Endothelial cell (in vitro differentiated cells): Measurements from ENCODE around the gene RTN4R. TPM values are rescaled to one million over a fixed set of nuclear protein-coding genes. Genes with fewer than 3 reads are reported as not detected.
A peak's percentile ranks its signal among the peaks of the same experiment; 100 is the strongest.

ENCODE experiments used
- DNase-seq: peaks from one replicate; pipeline ENCODE4 v3.0.0; 2021; ENCODE audit warnings: low spot score
- H3K27ac Mint-ChIP-seq: one replicate; pipeline ENCODE4 v1.8.0; 2021; ENCODE audit warnings: mixed read lengths, inconsistent platforms; ENCODE audit not compliant: unreplicated experiment
- H3K27me3 Mint-ChIP-seq: one replicate; pipeline ENCODE4 v1.8.0; 2021; ENCODE audit warnings: mild to moderate bottlenecking, moderate library complexity, mixed read lengths, inconsistent platforms; ENCODE audit not compliant: unreplicated experiment
- H3K36me3 Mint-ChIP-seq: one replicate; pipeline ENCODE4 v1.8.0; 2021; ENCODE audit warnings: mild to moderate bottlenecking, low read depth, mixed read lengths, inconsistent platforms; ENCODE audit not compliant: unreplicated experiment
- H3K4me1 Mint-ChIP-seq: one replicate; pipeline ENCODE4 v1.8.0; 2021; ENCODE audit warnings: mild to moderate bottlenecking, mixed read lengths, inconsistent platforms; ENCODE audit not compliant: unreplicated experiment
- H3K4me3 Mint-ChIP-seq: one replicate; pipeline ENCODE4 v1.8.0; 2021; ENCODE audit warnings: mild to moderate bottlenecking, mixed read lengths, inconsistent platforms; ENCODE audit not compliant: unreplicated experiment
- H3K9me3 Mint-ChIP-seq: one replicate; pipeline ENCODE4 v1.8.0; 2021; ENCODE audit warnings: mixed read lengths, inconsistent platforms; ENCODE audit not compliant: unreplicated experiment
- total RNA-seq: library from RNA; stranded (reverse); fragmentation: NEBNext Ultra II Directional; extraction: Animal tissue kit (Norgen Biotek cat#: 25700); gene quantifications from one replicate; pipeline ENCODE4 v1.2.1, GENCODE V29; 2021; ENCODE audit not compliant: unreplicated experiment
- TF ChIP-seq, protein P1 (sequence below): fragments of 200-600 bp; sonication (generic); IDR thresholded peaks from one replicate; pipeline ENCODE4 v1.5.0; 2021; ENCODE audit warnings: antibody characterized with exemption; ENCODE audit not compliant: unreplicated experiment

RTN4R gene
- total RNA-seq, 1 donor from 2014 or later = 19.0 TPM

DNA sequence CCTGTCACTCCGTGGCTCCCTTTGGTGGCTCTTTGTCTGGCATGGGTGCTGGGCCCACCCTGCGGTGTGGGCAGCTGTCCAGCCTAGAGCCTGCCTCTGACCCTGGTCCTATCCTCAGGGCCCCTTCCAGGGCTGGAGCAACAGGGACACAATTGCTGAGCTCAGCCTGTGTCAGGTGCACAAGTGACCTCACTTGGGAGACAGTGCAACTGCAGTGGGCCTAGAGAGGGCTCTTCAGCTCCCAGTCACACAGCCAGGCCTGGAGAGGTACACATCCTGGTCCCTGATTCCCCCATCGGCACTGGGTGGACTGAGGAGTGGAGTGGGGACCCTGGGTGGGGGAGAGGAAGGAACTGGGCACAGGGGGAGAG, 43.9 kb downstream of the RTN4R start:
- H3K27me3 Mint-ChIP-seq = peaks cover 14% of the 10 kb centered on the region

DNA sequence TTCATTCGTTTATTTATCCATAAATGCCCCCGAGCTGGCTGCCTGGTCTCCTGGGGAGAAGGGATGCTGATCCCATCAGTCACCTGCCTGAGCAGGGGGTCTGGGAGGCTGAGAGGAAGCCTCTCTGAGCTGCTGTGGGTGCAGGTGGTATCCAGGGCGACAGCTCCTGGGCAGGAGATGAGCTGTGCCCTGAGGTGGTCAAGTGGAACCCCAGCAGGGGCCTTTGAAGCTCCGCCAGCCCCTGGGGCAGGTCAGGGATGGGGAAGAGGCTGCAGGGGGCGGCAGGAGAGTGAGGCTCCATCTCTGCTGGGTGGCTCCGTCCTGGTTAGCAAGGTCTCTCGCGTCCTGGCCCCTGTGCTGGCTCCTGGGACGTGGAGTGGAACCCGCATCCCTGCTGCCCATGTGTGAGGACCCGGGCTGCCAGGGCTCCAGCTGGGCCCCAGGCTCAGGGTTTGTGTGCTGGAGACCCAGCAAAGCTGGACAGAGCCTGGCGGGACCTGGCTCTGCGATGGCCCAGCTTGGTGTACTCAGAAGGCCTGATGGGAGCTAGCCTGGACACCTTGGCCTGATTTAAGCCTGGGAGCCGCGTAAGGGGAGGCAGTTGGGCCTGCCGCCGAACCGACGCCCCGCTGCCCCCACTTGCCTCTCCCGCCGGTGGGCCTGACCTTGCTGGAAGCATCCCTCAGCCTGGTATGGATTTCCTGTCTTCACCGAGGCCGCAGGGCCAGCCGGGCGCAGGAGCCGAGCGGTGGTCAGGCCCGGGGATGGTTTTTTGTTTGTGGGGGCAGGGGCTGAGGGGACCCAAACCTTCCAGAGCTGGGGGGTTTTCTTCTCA, 44.5 kb downstream of the RTN4R start:
- no peaks in the 10 kb centered on the region for H3K9me3 Mint-ChIP-seq
- H3K4me3 Mint-ChIP-seq = no peak overlapping the region
- H3K27ac Mint-ChIP-seq = no peak overlapping the region

More for the DNA sequence above, 43.9 kb downstream of the RTN4R start:
- no peak for DNase-seq
- H3K27ac Mint-ChIP-seq = no peak overlapping the region
- TF ChIP-seq, protein P1, sequence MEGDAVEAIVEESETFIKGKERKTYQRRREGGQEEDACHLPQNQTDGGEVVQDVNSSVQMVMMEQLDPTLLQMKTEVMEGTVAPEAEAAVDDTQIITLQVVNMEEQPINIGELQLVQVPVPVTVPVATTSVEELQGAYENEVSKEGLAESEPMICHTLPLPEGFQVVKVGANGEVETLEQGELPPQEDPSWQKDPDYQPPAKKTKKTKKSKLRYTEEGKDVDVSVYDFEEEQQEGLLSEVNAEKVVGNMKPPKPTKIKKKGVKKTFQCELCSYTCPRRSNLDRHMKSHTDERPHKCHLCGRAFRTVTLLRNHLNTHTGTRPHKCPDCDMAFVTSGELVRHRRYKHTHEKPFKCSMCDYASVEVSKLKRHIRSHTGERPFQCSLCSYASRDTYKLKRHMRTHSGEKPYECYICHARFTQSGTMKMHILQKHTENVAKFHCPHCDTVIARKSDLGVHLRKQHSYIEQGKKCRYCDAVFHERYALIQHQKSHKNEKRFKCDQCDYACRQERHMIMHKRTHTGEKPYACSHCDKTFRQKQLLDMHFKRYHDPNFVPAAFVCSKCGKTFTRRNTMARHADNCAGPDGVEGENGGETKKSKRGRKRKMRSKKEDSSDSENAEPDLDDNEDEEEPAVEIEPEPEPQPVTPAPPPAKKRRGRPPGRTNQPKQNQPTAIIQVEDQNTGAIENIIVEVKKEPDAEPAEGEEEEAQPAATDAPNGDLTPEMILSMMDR = no peak
- H3K9me3 Mint-ChIP-seq = no peaks in the 10 kb centered on the region
- peaks cover 11% of the 10 kb centered on the region for H3K36me3 Mint-ChIP-seq
- peak overlapping the region; percentile 62 for H3K4me3 Mint-ChIP-seq
- peaks cover 4% of the 10 kb centered on the region for H3K4me1 Mint-ChIP-seq

DNA sequence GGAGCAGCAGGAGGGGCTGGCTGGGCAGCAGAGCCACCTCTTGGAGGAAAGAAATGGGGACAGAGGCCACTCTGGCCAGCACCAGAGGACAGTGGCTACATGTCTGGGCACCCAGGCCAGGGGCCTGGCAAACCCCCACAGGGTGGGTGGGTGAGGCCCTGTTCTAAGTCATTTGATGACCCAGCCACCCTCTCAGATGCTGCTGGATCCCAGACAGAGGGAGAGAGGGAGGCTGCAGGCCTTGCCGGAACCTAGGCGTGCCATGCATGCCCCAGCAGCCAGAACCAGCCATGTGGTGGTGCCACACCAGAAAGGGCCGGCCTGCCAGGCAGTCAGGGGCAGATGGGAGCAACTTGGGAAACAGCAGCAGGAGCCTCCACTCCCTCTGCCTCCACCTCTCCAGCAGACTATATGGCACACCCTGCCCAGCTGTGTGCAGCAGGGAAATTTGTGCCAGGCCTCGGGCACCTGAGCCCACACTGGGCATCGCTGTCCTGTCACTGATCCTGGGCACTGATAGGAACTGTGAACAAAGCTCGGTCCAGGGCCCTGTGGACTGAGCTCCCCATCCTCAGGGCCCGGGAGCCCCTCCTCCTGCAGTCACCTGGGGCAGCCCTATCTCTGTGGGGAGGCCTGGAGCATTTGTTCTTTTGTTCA, 45.2 kb downstream of the RTN4R start:
- Mint-ChIP-seq H3K27ac (no peak overlapping the region), H3K4me1 (peaks cover 4% of the 10 kb centered on the region), H3K9me3 (no peaks in the 10 kb centered on the region), H3K27me3 (peaks cover 16% of the 10 kb centered on the region), H3K4me3 (no peak overlapping the region), H3K36me3 (peaks cover 11% of the 10 kb centered on the region)
- TF ChIP-seq, protein P1 = no peak
- no peak for DNase-seq

More for the DNA sequence above, 44.5 kb downstream of the RTN4R start:
- TF ChIP-seq, protein P1 = no peak
- H3K36me3 Mint-ChIP-seq = peaks cover 11% of the 10 kb centered on the region
- peaks cover 14% of the 10 kb centered on the region for H3K27me3 Mint-ChIP-seq
- no peak for DNase-seq
- H3K4me1 Mint-ChIP-seq = peaks cover 4% of the 10 kb centered on the region

DNA sequence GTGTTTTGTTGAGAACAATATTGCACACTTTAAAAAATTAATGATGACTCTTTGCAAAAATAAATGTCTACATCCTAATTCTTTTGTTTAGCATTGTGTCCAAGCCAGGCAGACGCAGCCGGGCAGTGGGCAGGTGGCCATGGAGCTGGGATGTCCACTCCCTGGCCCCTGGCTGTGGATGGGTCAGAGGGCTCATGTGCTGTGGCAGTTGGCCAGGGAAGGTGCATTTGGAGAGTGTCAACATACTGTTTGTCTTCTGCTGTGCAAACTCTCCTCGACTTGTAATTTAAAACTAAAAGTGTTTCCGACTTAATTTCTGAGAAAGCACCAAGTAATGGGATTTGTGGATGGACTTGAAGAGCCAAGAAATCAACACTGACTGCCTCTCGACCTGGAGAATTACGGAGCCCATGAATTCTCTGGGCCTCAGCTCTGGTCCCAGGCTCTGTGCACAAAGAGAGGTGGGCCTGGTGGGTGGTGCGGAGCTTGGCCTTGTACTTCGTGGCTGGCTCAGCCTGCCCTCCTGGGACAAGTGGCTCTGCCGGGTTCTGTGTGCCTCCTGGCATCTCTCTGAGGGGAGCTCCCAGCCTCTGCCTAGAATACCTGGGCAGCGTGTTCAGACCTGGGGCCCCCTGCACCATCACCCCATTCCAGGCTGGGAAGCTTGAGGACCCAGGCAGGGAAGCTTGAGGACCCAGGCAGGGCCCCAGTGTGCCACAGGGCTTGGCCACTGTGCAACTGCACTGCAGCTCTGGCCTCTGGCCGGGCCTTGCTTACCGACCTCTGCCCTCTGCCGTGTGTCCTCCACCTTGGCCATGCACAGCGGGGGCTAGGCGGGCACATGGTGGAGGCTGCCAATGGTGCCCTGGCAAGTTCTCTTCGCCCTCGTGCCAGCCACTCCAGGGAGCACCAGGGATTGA, 46.4 kb downstream of the RTN4R start:
- Mint-ChIP-seq H3K9me3 (no peaks in the 10 kb centered on the region), H3K36me3 (peaks cover 11% of the 10 kb centered on the region), H3K4me1 (peaks cover 4% of the 10 kb centered on the region), H3K27ac (no peak overlapping the region), H3K4me3 (no peak overlapping the region), H3K27me3 (peaks cover 14% of the 10 kb centered on the region)
- DNase-seq = no peak
- TF ChIP-seq, protein P1 = no peak
